Activated B cell treated with CpG ODN at 0.5 μM for 24 hours (primary cell): ENCODE measurements around the gene RPL10A. TPM values are rescaled to one million over a fixed set of nuclear protein-coding genes. Genes with fewer than 3 reads are reported as not detected.

Experiments
- ATAC-seq: fragments of 200-7000 bp; cut with Tn5 transposase; one replicate; pipeline ENCODE4 v1.10.0; 2021; ENCODE audit warnings: low read depth, mild to moderate bottlenecking, moderate library complexity
- CTCF ChIA-PET: fragments of 350-600 bp; sonication (Branson Sonifier 250); formaldehyde crosslinking; loops from one replicate; lab custom pipeline; 2021; ENCODE audit warnings: antibody characterized with exemption; lab: Charles Lee
- POLR2A ChIA-PET: fragments of 350-600 bp; sonication (Branson Sonifier 250); formaldehyde crosslinking; loops from one replicate; lab custom pipeline; 2021; ENCODE audit warnings: antibody characterized with exemption; lab: Charles Lee
- DNase-seq: peaks from one replicate; pipeline ENCODE4 v3.0.0; 2022
- H3K27ac Mint-ChIP-seq: one replicate; pipeline ENCODE4 v1.8.0; 2020; ENCODE audit warnings: mixed read lengths
- H3K27me3 Mint-ChIP-seq: one replicate; pipeline ENCODE4 v1.8.0; 2021; ENCODE audit warnings: mixed read lengths
- H3K36me3 Mint-ChIP-seq: one replicate; pipeline ENCODE4 v1.8.0; 2021; ENCODE audit warnings: low read depth, mixed read lengths
- H3K4me1 Mint-ChIP-seq: one replicate; pipeline ENCODE4 v1.8.0; 2021; ENCODE audit warnings: mixed read lengths
- H3K4me3 Mint-ChIP-seq: one replicate; pipeline ENCODE4 v1.8.0; 2020; ENCODE audit warnings: mild to moderate bottlenecking, mixed read lengths
- H3K9me3 Mint-ChIP-seq: one replicate; pipeline ENCODE4 v1.8.0; 2020; ENCODE audit warnings: mixed read lengths
- CTCF ChIP-seq: fragments of 200-600 bp; IDR thresholded peaks from one replicate; pipeline ENCODE4 v1.8.0; 2022; ENCODE audit warnings: antibody characterized with exemption, mild to moderate bottlenecking
- intact Hi-C: fragments of 100-400 bp; cut with micrococcal nuclease; formaldehyde crosslinking; loops from one replicate; pipeline ENCODE4 v1.15.1; 2024
- total RNA-seq: library from RNA; stranded (reverse); gene quantifications from 2 replicates; pipeline ENCODE4 v1.2.3, GENCODE V29; 2022

RPL10A gene
- total RNA-seq, 1 donor from 2014 or later = 2,485 TPM

GRCh38 chr6:35485402-35485877 lies 17.2 kb downstream of the RPL10A start:
- Mint-ChIP-seq H3K9me3 (no peaks in the 10 kb centered on the region), H3K27ac (no peak overlapping the region), H3K36me3 (no peaks in the 10 kb centered on the region), H3K4me3 (no peak overlapping the region), H3K4me1 (no peaks in the 10 kb centered on the region), H3K27me3 (peaks cover 2% of the 10 kb centered on the region)
- ChIA-PET POLR2A (no interaction called here), CTCF (no interaction called here)
- no peak for TF ChIP-seq CTCF
- intact Hi-C loops = no loop called here
- DNase-seq (no peak), ATAC-seq (no peak)

- H3K36me3 Mint-ChIP-seq = no peaks in the 10 kb centered on the region
- TF ChIP-seq CTCF = no peak
- H3K9me3 Mint-ChIP-seq = no peaks in the 10 kb centered on the region
- ATAC-seq (no peak), DNase-seq (no peak)
- H3K4me1 Mint-ChIP-seq = no peaks in the 10 kb centered on the region
- H3K27me3 Mint-ChIP-seq = peaks cover 4% of the 10 kb centered on the region
- ChIA-PET CTCF (no interaction called here), POLR2A (no interaction called here)
- no peak overlapping the region for H3K27ac Mint-ChIP-seq
- H3K4me3 Mint-ChIP-seq = no peak overlapping the region
- intact Hi-C loops = no loop called here
Measured at GRCh38 chr6:35486005-35486925, 18.1 kb downstream of the RPL10A start.

GRCh38 chr6:35487658-35488516 lies 19.7 kb downstream of the RPL10A start:
- Mint-ChIP-seq H3K36me3 (no peaks in the 10 kb centered on the region), H3K27ac (no peak overlapping the region), H3K9me3 (no peaks in the 10 kb centered on the region), H3K27me3 (peaks cover 8% of the 10 kb centered on the region), H3K4me3 (no peak overlapping the region), H3K4me1 (no peaks in the 10 kb centered on the region)
- CTCF ChIA-PET = no interaction called here
- POLR2A ChIA-PET = no interaction called here
- intact Hi-C loops = no loop called here
- DNase-seq (no peak), ATAC-seq (no peak)
- no peak for TF ChIP-seq CTCF

- no peak overlapping the region for H3K27ac Mint-ChIP-seq
- POLR2A ChIA-PET = no interaction called here
- intact Hi-C loops = no loop called here
- H3K27me3 Mint-ChIP-seq = peaks cover 8% of the 10 kb centered on the region
- no peak for DNase-seq
- no peak overlapping the region for H3K4me3 Mint-ChIP-seq
- no peaks in the 10 kb centered on the region for H3K4me1 Mint-ChIP-seq
- CTCF ChIA-PET = no interaction called here
- H3K36me3 Mint-ChIP-seq = no peaks in the 10 kb centered on the region
- no peak for TF ChIP-seq CTCF
- H3K9me3 Mint-ChIP-seq = no peaks in the 10 kb centered on the region
- ATAC-seq = no peak
Measured at GRCh38 chr6:35488517-35488862, 20.3 kb downstream of the RPL10A start.

GRCh38 chr6:35489066-35489465 lies 20.9 kb downstream of the RPL10A start:
- intact Hi-C loops = no loop called here
- Mint-ChIP-seq H3K9me3 (no peaks in the 10 kb centered on the region), H3K4me3 (no peak overlapping the region), H3K27me3 (peaks cover 8% of the 10 kb centered on the region), H3K4me1 (peaks cover 3% of the 10 kb centered on the region), H3K27ac (no peak overlapping the region), H3K36me3 (no peaks in the 10 kb centered on the region)
- POLR2A ChIA-PET = no interaction called here
- TF ChIP-seq CTCF = no peak
- ATAC-seq (no peak), DNase-seq (no peak)
- CTCF ChIA-PET = interaction anchor here (1.2 kb wide), 1 partner anchor 248 kb away, joined by 3 read pairs; no protein-coding TSS in a partner anchor
